GM12878 (cell line): ENCODE results near the gene PUS10. TPM values are rescaled to one million over a fixed set of nuclear protein-coding genes. Genes with fewer than 3 reads are reported as not detected.

Experiments used
- BACH1 ChIP-seq: fragments of 450-650 bp; IDR thresholded peaks from 2 replicates; pipeline ENCODE4 v1.6.1; 2017; ENCODE audit warnings: mild to moderate bottlenecking, borderline replicate concordance
- BCLAF1 ChIP-seq: fragments of 450-650 bp; IDR thresholded peaks from 2 replicates; pipeline ENCODE4 v1.6.1; 2017; ENCODE audit warnings: antibody characterized with exemption, mild to moderate bottlenecking, moderate library complexity
- CTCF ChIP-seq, 3 experiments: IDR thresholded peaks in 2 of 3; conservative IDR thresholded peaks in 1 of 3; 2 replicates each; pipeline ENCODE4 v1.5.1; 2011; ENCODE audit warnings: low read depth in 3 of 3, low read length in 3 of 3, mild to moderate bottlenecking in 3 of 3, control low read depth in 2 of 3, moderate library complexity in 2 of 3, inconsistent platforms in 1 of 3, mixed read lengths in 1 of 3; ENCODE audit not compliant: control insufficient read depth in 2 of 3, insufficient read depth in 1 of 3; ENCODE audit errors: extremely low read depth in 1 of 3
- HSF1 ChIP-seq: fragments of 150-350 bp; IDR thresholded peaks from 2 replicates; pipeline ENCODE4 v1.6.1; 2014; ENCODE audit warnings: mild to moderate bottlenecking, low read depth, low read length
- IKZF1 ChIP-seq: fragments of 450-650 bp; conservative IDR thresholded peaks from 2 replicates; pipeline ENCODE4 v1.6.1; 2017; ENCODE audit warnings: antibody characterized with exemption, mild to moderate bottlenecking
- JUNB ChIP-seq: IDR thresholded peaks from 2 replicates; pipeline ENCODE4 v1.6.1; 2016; ENCODE audit warnings: antibody characterized with exemption, mild to moderate bottlenecking
- MEF2A ChIP-seq: IDR thresholded peaks from 2 replicates; pipeline ENCODE4 v1.6.1; 2011; ENCODE audit warnings: low read depth, mild to moderate bottlenecking, low read length, moderate library complexity; ENCODE audit not compliant: insufficient read depth
- MXI1 ChIP-seq: fragments of 150-350 bp; IDR thresholded peaks from 2 replicates; pipeline ENCODE4 v1.6.1; 2011; ENCODE audit warnings: low read depth, mild to moderate bottlenecking, inconsistent platforms, low read length, improper control_type of control experiment
- NBN ChIP-seq: fragments of 450-650 bp; IDR thresholded peaks from 2 replicates; pipeline ENCODE4 v1.6.1; 2016
- NFIC ChIP-seq: IDR thresholded peaks from 2 replicates; pipeline ENCODE4 v1.6.1; 2012; ENCODE audit warnings: low read depth, mild to moderate bottlenecking, inconsistent platforms, low read length, moderate library complexity
- NR2C1 ChIP-seq: fragments of 450-650 bp; IDR thresholded peaks from 2 replicates; pipeline ENCODE4 v1.6.1; 2017; ENCODE audit warnings: antibody characterized with exemption, mild to moderate bottlenecking, moderate library complexity
- NR2C2 ChIP-seq: IDR thresholded peaks from 2 replicates; pipeline ENCODE4 v1.6.1; 2011; ENCODE audit warnings: borderline replicate concordance, low read depth; ENCODE audit not compliant: control insufficient read depth, insufficient read length
- PML ChIP-seq: IDR thresholded peaks from 2 replicates; pipeline ENCODE4 v1.6.1; 2012; ENCODE audit warnings: low read length, inconsistent platforms
- POU2F2 ChIP-seq: IDR thresholded peaks from 3 replicates; pipeline ENCODE4 v1.6.1; 2011; ENCODE audit warnings: low read depth, mild to moderate bottlenecking, low read length, borderline replicate concordance
- RFX5 ChIP-seq: IDR thresholded peaks from 2 replicates; pipeline ENCODE4 v1.6.1; 2011; ENCODE audit warnings: low read depth, low read length, improper control_type of control experiment
- WRNIP1 ChIP-seq: IDR thresholded peaks from 2 replicates; pipeline ENCODE4 v1.6.1; 2011; ENCODE audit warnings: low read depth, low read length, improper control_type of control experiment, borderline replicate concordance
- YY1 ChIP-seq: IDR thresholded peaks from 2 replicates; pipeline ENCODE4 v1.6.1; 2011; ENCODE audit warnings: low read depth, mild to moderate bottlenecking, low read length
- ZNF24 ChIP-seq: fragments of 450-650 bp; IDR thresholded peaks from 2 replicates; pipeline ENCODE4 v1.6.1; 2017; ENCODE audit warnings: antibody characterized with exemption, mild to moderate bottlenecking
- ZNF622 ChIP-seq: fragments of 450-650 bp; IDR thresholded peaks from 2 replicates; pipeline ENCODE4 v1.6.1; 2017; ENCODE audit warnings: mild to moderate bottlenecking, inconsistent platforms
- polyA plus RNA-seq, 11 experiments: library from polyadenylated mRNA; depleted of rRNA in 4 of 11; unstranded in 6 of 11; stranded (reverse) in 5 of 11; fragments of >200 nt; fragmentation: Nextera tagmentation in 4 of 11; fragmentation: Illumina TruSeq in 1 of 11; extraction: Ambion mirVana in 4 of 11; extraction: Trizol in 1 of 11; gene quantifications; 1 replicate in 1 of 11; 2 replicates in 10 of 11; pipeline versions ENCODE4 v1.2.1 to v1.2.3, GENCODE V29; 2011 to 2016; ENCODE audit warnings: inconsistent platforms in 2 of 11, missing spikeins in 2 of 11, low read depth in 1 of 11
- total RNA-seq, 4 experiments: library from RNA; depleted of rRNA in 3 of 4; stranded (reverse); fragments of >200 nt in 3 of 4; fragmentation: Illumina TruSeq in 1 of 4; extraction: Trizol in 1 of 4; gene quantifications; 2 replicates each; pipeline versions ENCODE4 v1.2.1 to v1.2.3, GENCODE V29; 2013 to 2021
- TF ChIP-seq, protein P1 (sequence below): fragments of 450-650 bp; IDR thresholded peaks from 2 replicates; pipeline ENCODE4 v1.6.1; 2017; ENCODE audit warnings: borderline replicate concordance

PUS10 gene
- total and polyA plus RNA-seq, 10 of the 15 experiments (the other 5 are each of a cell fraction or from before 2014, with no cell fraction given): 9.1 to 17.0 (median 13.0) TPM

DNA sequence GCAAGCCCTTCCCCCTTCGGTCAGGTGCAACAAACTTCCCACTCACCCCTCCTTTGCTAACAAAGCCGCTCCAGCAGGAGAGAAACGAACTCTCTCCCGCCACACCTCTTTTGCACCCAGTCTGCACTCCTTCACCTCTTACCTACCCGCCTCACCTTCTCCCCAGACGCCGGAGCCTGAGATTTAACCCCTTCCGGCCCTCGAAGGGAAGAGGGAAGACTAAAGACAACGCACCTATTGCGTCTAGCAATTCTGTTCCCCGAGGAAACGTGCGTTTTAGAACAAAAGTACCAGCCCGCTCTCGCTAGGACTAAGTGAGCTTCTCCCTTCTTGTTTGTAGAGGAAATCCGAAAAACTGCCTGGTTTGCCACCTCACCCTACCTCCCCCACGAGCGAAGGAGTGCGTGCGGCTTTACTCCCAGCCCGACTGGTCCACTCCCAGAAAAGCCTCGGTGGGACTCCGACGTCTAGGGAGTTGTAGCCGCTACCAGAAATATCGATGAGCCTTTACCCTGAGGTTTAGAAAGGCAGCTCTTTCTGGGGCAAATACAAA lies 976 bp downstream of the PUS10 start (continued):
- peak; percentile 66; the same call in 1 of the 2 replicates for TF ChIP-seq NR2C1
- peak; percentile 93 for TF ChIP-seq IKZF1
- TF ChIP-seq NFIC: peak; percentile 70; the same call in 1 of the 2 replicates
- TF ChIP-seq YY1: peak; percentile 88
- TF ChIP-seq HSF1: peak; percentile 37; the same call in 1 of the 2 replicates
- TF ChIP-seq ZNF622: no peak
- TF ChIP-seq PML: peak; percentile 50
- peak; percentile 71; the same call in 2 of the 3 replicates for TF ChIP-seq POU2F2
- TF ChIP-seq JUNB: no peak; the same call in 1 of the 2 replicates
- no peak; the same call in 1 of the 2 replicates for TF ChIP-seq BACH1
- TF ChIP-seq NR2C2: no peak
- TF ChIP-seq CTCF (IDR thresholded peaks at IDR 0.05 in 2 of 3, conservative IDR thresholded peaks at IDR 0.05 in 1 of 3; ENCODE audit: control insufficient read depth in 2 of 3, extremely low read depth in 1 of 3, insufficient read depth in 1 of 3, low read depth in 3 of 3, low read length in 3 of 3): no peak
- peak; percentile 93 for TF ChIP-seq NBN
- TF ChIP-seq, protein P1, sequence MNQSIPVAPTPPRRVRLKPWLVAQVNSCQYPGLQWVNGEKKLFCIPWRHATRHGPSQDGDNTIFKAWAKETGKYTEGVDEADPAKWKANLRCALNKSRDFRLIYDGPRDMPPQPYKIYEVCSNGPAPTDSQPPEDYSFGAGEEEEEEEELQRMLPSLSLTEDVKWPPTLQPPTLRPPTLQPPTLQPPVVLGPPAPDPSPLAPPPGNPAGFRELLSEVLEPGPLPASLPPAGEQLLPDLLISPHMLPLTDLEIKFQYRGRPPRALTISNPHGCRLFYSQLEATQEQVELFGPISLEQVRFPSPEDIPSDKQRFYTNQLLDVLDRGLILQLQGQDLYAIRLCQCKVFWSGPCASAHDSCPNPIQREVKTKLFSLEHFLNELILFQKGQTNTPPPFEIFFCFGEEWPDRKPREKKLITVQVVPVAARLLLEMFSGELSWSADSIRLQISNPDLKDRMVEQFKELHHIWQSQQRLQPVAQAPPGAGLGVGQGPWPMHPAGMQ: no peak
- no peak for TF ChIP-seq RFX5
- TF ChIP-seq ZNF24: no peak; the same call in 1 of the 2 replicates
- TF ChIP-seq MXI1: peak; percentile 86
- no peak for TF ChIP-seq BCLAF1
- TF ChIP-seq WRNIP1: peak; percentile 96; the same call in 1 of the 2 replicates
- TF ChIP-seq MEF2A: peak; percentile 49
